HG03378 (cell line): ENCODE results near the gene EIF5A.

Experiments used
- ATAC-seq: cut with Tn5 transposase; IDR thresholded peaks from one replicate; pipeline ENCODE4 v1.9.1; 2021; ENCODE audit warnings: mild to moderate bottlenecking, moderate library complexity; ENCODE audit not compliant: unreplicated experiment

EIF5A gene

DNA sequence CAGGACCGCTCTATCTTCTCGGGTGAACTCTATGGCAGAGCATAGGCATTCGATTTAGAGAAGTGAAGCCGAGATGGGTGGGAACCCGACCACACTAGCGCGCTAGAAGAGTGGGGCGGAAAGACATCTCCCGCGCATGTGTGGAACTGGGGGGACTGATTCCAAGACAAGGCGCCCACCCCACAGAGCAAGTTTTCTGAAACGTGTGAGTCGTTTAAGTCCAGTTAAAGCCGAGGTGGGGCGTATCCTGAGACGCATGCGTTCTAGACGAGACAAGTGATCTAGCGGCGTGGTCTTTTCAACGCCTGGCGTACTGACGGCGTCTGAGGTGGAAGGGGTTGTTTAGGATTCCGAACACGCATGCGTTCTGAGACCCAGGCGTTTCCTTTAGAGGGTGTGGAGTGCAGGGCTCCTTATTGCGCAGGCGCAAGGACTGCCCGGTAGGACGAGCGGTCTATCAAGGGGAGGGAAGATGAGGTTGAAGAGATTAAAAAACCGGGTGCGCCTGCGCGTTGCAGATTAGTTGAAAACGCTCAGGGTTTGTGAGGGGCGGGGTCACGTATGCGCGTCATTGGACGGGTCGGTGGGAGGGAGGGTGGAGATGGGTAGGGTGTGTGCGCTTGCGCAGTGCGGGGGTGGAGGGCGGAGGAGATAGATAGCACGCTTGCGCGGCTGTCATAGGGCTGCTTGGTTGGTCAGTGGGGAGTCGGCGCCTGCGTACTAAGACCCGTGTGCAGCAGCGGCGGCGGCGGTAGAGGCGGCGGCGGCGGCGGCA, at the start of gene EIF5A:
TSS of gene EIF5A (plus strand) at position 718 of the 775 bp plus-strand sequence. CDS start 2,008 bp downstream, outside the sequence.
- ATAC-seq = peak; percentile 67

GRCh38 chr17:7258731-7259554, 48.5 kb upstream of the EIF5A start:
- ATAC-seq = no peak

DNA sequence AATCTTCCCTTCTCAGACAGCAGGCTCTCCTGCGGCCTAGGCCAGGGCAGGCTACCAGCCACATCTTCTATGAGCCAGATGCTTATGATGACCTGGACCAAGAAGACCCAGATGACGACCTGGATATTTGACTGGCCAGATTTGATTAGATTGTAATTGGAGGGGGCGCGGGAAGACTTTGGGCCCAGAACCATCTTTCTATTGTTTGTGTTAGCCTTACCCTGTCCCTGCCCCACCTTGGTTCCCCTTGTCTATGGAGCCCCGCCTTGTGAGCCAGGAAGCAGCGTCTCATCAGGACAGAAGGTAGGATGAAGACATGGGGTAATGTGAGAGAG, 47.9 kb upstream of the EIF5A start:
- no peak for ATAC-seq

GRCh38 chr17:7260151-7260550, 47.3 kb upstream of the EIF5A start:
- no peak for ATAC-seq

- no peak for ATAC-seq
These were observed 46.6 kb upstream of the EIF5A start for GRCh38 chr17:7260651-7261378.

GRCh38 chr17:7261379-7262191, 45.8 kb upstream of the EIF5A start:
- ATAC-seq = no peak

DNA sequence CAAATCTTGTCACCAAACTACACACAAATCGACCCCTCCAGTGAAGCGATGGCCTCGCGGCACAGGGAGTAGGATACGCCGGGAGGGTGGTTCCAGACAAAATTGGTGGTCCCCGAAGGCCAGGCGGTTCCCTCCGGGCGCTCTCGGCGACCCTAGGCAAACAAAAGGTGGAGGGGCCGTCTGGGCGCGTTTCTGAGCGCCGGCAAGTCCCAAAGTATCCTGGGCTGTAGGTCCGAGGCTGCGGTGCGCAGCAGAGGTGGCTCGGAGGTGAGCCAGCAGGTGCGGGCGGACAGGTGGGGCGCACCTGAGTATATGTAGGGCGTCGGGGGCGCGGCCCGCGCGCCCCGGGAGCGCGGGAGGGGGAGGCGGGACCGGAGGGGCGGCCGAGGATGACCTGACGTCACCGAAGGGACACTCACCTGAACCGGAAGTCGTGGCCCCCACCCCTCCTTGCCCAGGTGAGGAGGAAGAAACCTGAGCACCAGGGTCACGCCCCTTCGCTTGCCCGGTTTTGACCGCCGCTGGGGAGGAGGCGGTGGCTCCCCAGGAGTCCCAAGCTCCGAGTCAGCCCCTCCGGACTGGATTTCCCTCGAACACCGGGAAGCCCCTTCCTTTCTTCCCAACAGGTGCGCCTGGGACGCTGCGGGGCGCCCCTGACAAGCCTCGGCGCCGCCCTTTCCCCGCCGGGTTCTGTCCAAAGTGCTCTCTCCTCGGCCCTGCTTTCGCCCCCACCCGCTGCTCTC, 45.1 kb upstream of the EIF5A start, which contains the start of gene CLDN7:
TSS of gene CLDN7 (minus strand) at position 287 of the 743 bp plus-strand sequence. CDS start 435 bp downstream, outside the sequence.
- ATAC-seq = no peak

- ATAC-seq = no peak
These were observed 44.3 kb upstream of the EIF5A start for GRCh38 chr17:7262935-7263800.

DNA sequence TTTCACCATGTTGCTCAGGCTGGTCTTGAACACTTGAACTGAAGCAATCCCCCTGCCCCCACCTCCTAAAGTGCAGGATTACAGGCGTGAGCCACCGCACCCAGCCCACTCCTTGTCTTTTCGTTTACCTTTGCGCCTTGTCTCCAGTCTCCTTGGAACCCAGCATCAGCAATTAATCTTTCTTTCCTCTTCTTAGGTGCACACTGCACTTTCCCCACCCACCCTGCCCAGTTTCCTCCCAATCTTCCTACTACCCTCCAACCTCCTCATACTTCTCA, 43.7 kb upstream of the EIF5A start:
- no peak for ATAC-seq

DNA sequence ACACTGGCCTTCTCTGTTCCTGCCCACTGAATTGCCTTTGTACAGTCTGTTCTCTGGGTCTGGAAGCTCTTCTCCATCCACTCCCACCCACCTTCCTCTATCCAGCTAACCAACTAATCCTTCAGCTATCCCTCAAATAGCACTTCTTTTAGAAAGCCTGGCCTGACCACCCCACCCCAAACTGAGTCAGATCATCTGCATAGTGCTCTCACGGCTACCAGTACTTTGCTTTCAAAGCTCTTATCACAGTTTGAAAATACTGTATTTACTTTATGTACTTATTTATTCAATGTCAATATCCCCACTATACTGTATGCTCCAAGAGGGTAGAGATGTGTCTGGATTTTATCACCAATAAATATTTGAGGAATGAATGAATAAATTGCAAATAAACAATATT, 40.6 kb upstream of the EIF5A start:
- ATAC-seq = no peak

- ATAC-seq = no peak
These were observed 28.0 kb upstream of the EIF5A start for GRCh38 chr17:7279448-7279847.

- ATAC-seq = peak; percentile 57
These were observed 26.8 kb upstream of the EIF5A start for GRCh38 chr17:7280519-7281073.

GRCh38 chr17:7281074-7281952, 26.1 kb upstream of the EIF5A start, which contains the start of gene SLC2A4:
Gene SLC2A4, plus strand, starts transcription at chr17:7281718. Its CDS starts 217 bp downstream, at chr17:7281935.
- ATAC-seq = no peak

GRCh38 chr17:7281953-7282751, 25.3 kb upstream of the EIF5A start:
- ATAC-seq = no peak

- no peak for ATAC-seq
These were observed 24.6 kb upstream of the EIF5A start for GRCh38 chr17:7282752-7283321.

DNA sequence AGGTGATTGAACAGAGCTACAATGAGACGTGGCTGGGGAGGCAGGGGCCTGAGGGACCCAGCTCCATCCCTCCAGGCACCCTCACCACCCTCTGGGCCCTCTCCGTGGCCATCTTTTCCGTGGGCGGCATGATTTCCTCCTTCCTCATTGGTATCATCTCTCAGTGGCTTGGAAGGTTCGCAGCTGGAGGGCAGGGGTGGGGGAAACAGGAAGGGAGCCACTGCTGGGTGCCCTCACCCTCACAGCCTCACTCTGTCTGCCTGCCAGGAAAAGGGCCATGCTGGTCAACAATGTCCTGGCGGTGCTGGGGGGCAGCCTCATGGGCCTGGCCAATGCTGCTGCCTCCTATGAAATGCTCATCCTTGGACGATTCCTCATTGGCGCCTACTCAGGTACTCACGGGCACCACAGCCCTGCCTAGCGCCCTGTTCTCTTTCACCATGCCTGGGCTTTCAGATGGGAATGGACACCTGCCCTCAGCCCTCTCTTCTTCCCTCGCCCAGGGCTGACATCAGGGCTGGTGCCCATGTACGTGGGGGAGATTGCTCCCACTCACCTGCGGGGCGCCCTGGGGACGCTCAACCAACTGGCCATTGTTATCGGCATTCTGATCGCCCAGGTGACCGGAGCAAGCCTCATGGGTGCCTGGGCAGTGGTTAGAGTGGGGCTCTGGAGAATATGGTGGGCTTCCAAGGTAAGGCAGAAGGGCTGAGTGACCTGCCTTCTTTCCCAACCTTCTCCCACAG, 23.8 kb upstream of the EIF5A start:
- ATAC-seq = no peak
